Neural cell (in vitro differentiated cells): ENCODE data around the gene ZCCHC14. TPM values are rescaled to one million over a fixed set of nuclear protein-coding genes. Genes with fewer than 3 reads are reported as not detected.

Experiments used
- H2AFZ ChIP-seq: fragments of 200-600, 300-800 bp; sonication (generic), shearing (Covaris generic); 2 replicates; pipeline ENCODE4 v1.6.0; 2014; ENCODE audit warnings: low read depth, mild to moderate bottlenecking, antibody characterized with exemption, low read length, moderate library complexity
- H3F3A ChIP-seq: fragments of 200-600 bp; shearing (Covaris generic); 2 replicates; pipeline ENCODE4 v1.6.1; 2016; ENCODE audit warnings: mild to moderate bottlenecking, moderate library complexity, mixed read lengths, antibody characterized with exemption, low read length; ENCODE audit not compliant: insufficient read depth, poor library complexity, severe bottlenecking
- H3K27ac ChIP-seq: fragments of 200-600, 300-800 bp; sonication (generic), shearing (Covaris generic); 2 replicates; pipeline ENCODE4 v1.5.1; 2014; ENCODE audit warnings: mild to moderate bottlenecking, low read length, moderate library complexity
- H3K27me3 ChIP-seq: fragments of 300-800, 200-600 bp; sonication (generic), shearing (Covaris generic); 2 replicates; pipeline ENCODE4 v1.6.0; 2014; ENCODE audit warnings: mild to moderate bottlenecking, low read depth, low read length, moderate library complexity; ENCODE audit not compliant: insufficient read depth
- H3K36me3 ChIP-seq: fragments of 300-800, 200-600 bp; sonication (generic), shearing (Covaris generic); 2 replicates; pipeline ENCODE4 v1.5.1; 2014; ENCODE audit warnings: mild to moderate bottlenecking, antibody characterized with exemption, low read length, moderate library complexity; ENCODE audit not compliant: insufficient read depth
- H3K4me2 ChIP-seq: fragments of 300-800, 200-600 bp; sonication (generic), shearing (Covaris generic); 2 replicates; pipeline ENCODE4 v1.6.0; 2014; ENCODE audit warnings: mild to moderate bottlenecking, low read length
- H3K4me3 ChIP-seq: fragments of 300-800, 200-600 bp; sonication (generic), shearing (Covaris generic); 2 replicates; pipeline ENCODE4 v1.5.1; 2014; ENCODE audit warnings: mild to moderate bottlenecking, low read length, moderate library complexity
- H3K79me2 ChIP-seq: fragments of 200-600 bp; shearing (Covaris generic); replicated peaks from 2 replicates; pipeline ENCODE4 v1.6.0; 2014; ENCODE audit warnings: mild to moderate bottlenecking, low read length, moderate library complexity; ENCODE audit not compliant: insufficient read depth
- H3K9ac ChIP-seq: fragments of 300-800, 200-600 bp; sonication (generic), shearing (Covaris generic); 2 replicates; pipeline ENCODE4 v1.6.1; 2016; ENCODE audit warnings: mild to moderate bottlenecking, low read length, mixed read lengths
- H3K9me2 ChIP-seq: fragments of 200-600 bp; shearing (Covaris generic); 2 replicates; pipeline ENCODE4 v1.6.1; 2016; ENCODE audit warnings: mild to moderate bottlenecking, low read length, mixed read lengths; ENCODE audit not compliant: insufficient read depth
- H3K9me3 ChIP-seq: fragments of 200-600, 300-800 bp; sonication (generic), shearing (Covaris generic); 2 replicates; pipeline ENCODE4 v1.6.1; 2016; ENCODE audit warnings: mild to moderate bottlenecking, mixed run types, low read length, moderate library complexity, mixed read lengths
- H4K20me1 ChIP-seq: fragments of 200-600 bp; shearing (Covaris generic); 2 replicates; pipeline ENCODE4 v1.6.1; 2016; ENCODE audit warnings: mild to moderate bottlenecking, mixed run types; ENCODE audit not compliant: insufficient read depth
- CTCF ChIP-seq: fragments of 450-650 bp; IDR thresholded peaks from 2 replicates; pipeline ENCODE4 v1.5.1; 2014; ENCODE audit warnings: antibody characterized with exemption, mild to moderate bottlenecking, moderate library complexity; ENCODE audit not compliant: poor library complexity, severe bottlenecking
- EZH2 ChIP-seq: fragments of 200-600, 300-800 bp; shearing (Covaris generic), sonication (generic); IDR thresholded peaks from 2 replicates; pipeline ENCODE4 v1.6.1; 2014; ENCODE audit warnings: antibody characterized with exemption, low read length, borderline replicate concordance, mild to moderate bottlenecking; ENCODE audit not compliant: insufficient read depth, poor library complexity, severe bottlenecking
- MXI1 ChIP-seq: fragments of 450-650 bp; conservative IDR thresholded peaks from 2 replicates; pipeline ENCODE4 v1.6.1; 2014; ENCODE audit warnings: antibody characterized with exemption, mild to moderate bottlenecking; ENCODE audit not compliant: poor library complexity, severe bottlenecking
- POLR2AphosphoS5 ChIP-seq: IDR thresholded peaks from 2 replicates; pipeline ENCODE4 v1.6.1; 2012
- RAD21 ChIP-seq: fragments of 450-650 bp; conservative IDR thresholded peaks from 2 replicates; pipeline ENCODE4 v1.6.1; 2014; ENCODE audit warnings: antibody characterized with exemption, mild to moderate bottlenecking, moderate library complexity
- REST ChIP-seq: IDR thresholded peaks from 2 replicates; pipeline ENCODE4 v1.6.1; 2012; ENCODE audit warnings: borderline replicate concordance
- SMC3 ChIP-seq: fragments of 450-650 bp; conservative IDR thresholded peaks from 2 replicates; pipeline ENCODE4 v1.6.1; 2014; ENCODE audit warnings: antibody characterized with exemption, mild to moderate bottlenecking, moderate library complexity; ENCODE audit not compliant: poor library complexity
- TAF1 ChIP-seq: IDR thresholded peaks from 2 replicates; pipeline ENCODE4 v1.6.1; 2012; ENCODE audit warnings: low read depth
- polyA plus RNA-seq: library from polyadenylated mRNA; depleted of rRNA; stranded (reverse); fragments of >200 nt; gene quantifications from 2 replicates; pipeline ENCODE4 v1.2.3, GENCODE V29; 2014

ZCCHC14 gene
- polyA plus RNA-seq, 1 donor from 2014 or later: 22.1 TPM

- TF ChIP-seq REST (no peak), TAF1 (no peak), MXI1 (no peak)
- H3K4me3 ChIP-seq: no peak overlapping the region
- H3K9me2 ChIP-seq: no peaks in the 10 kb centered on the region
- H3K36me3 ChIP-seq: no peaks in the 10 kb centered on the region
- peaks cover 14% of the 10 kb centered on the region for H3K79me2 ChIP-seq
- no peaks in the 10 kb centered on the region for H4K20me1 ChIP-seq
- H3K9ac ChIP-seq: no peak overlapping the region
- H3K4me2 ChIP-seq: no peak overlapping the region
- H3K27me3 ChIP-seq: no peaks in the 10 kb centered on the region
- no peak overlapping the region for H2AFZ ChIP-seq
- no peaks in the 10 kb centered on the region for H3K9me3 ChIP-seq
- no peak overlapping the region for H3K27ac ChIP-seq
- no peaks in the 10 kb centered on the region for H3F3A ChIP-seq
These were observed 55.5 kb downstream of the ZCCHC14 start for GRCh38 chr16:87437327-87437726.

GRCh38 chr16:87436225-87437172 lies 56.3 kb downstream of the ZCCHC14 start:
- no peak overlapping the region for H3K27ac ChIP-seq
- H3K9ac ChIP-seq: no peak overlapping the region
- no peaks in the 10 kb centered on the region for H3K9me2 ChIP-seq
- no peak for TF ChIP-seq CTCF
- no peak for TF ChIP-seq SMC3
- no peaks in the 10 kb centered on the region for H3K9me3 ChIP-seq
- H4K20me1 ChIP-seq: no peaks in the 10 kb centered on the region
- H3K36me3 ChIP-seq: no peaks in the 10 kb centered on the region
- no peaks in the 10 kb centered on the region for H3K27me3 ChIP-seq
- H3K4me2 ChIP-seq: no peak overlapping the region
- H2AFZ ChIP-seq: no peak overlapping the region
- H3F3A ChIP-seq: no peaks in the 10 kb centered on the region
- H3K4me3 ChIP-seq: no peak overlapping the region
- H3K79me2 ChIP-seq: peaks cover 10% of the 10 kb centered on the region

- H3F3A ChIP-seq: no peaks in the 10 kb centered on the region
- H3K27ac ChIP-seq: no peak overlapping the region
- H3K9ac ChIP-seq: no peak overlapping the region
- no peak overlapping the region for H2AFZ ChIP-seq
- no peak overlapping the region for H3K4me3 ChIP-seq
- no peak overlapping the region for H3K4me2 ChIP-seq
- no peaks in the 10 kb centered on the region for H3K9me2 ChIP-seq
- H3K27me3 ChIP-seq: no peaks in the 10 kb centered on the region
- no peaks in the 10 kb centered on the region for H3K9me3 ChIP-seq
- H3K36me3 ChIP-seq: no peaks in the 10 kb centered on the region
- peaks cover 6% of the 10 kb centered on the region for H3K79me2 ChIP-seq
- H4K20me1 ChIP-seq: no peaks in the 10 kb centered on the region
- TF ChIP-seq POLR2AphosphoS5 (no peak), MXI1 (no peak), CTCF (no peak), REST (no peak), EZH2 (no peak), TAF1 (no peak), RAD21 (no peak)
These were observed 57.2 kb downstream of the ZCCHC14 start for GRCh38 chr16:87435372-87436224.
